Uterus (tissue), 2 donors: ENCODE measurements around the gene MFRP.

ENCODE experiments used
- CTCF ChIP-seq, 4 experiments: fragments of 200-600 bp in 2 of 4; fragments of 450-650 bp in 2 of 4; sonication (generic) in 2 of 4; IDR thresholded peaks; one replicate each; pipeline ENCODE4 v1.5.1; 2016 to 2019; ENCODE audit warnings: antibody characterized with exemption in 4 of 4, mild to moderate bottlenecking in 2 of 4, moderate library complexity in 1 of 4
- POLR2A ChIP-seq, 2 donors: fragments of 450-650 bp; IDR thresholded peaks; one replicate each; pipeline ENCODE4 v1.6.1; 2016; ENCODE audit warnings: antibody characterized with exemption in 2 of 2, mild to moderate bottlenecking in 1 of 2, moderate library complexity in 1 of 2

DNA sequence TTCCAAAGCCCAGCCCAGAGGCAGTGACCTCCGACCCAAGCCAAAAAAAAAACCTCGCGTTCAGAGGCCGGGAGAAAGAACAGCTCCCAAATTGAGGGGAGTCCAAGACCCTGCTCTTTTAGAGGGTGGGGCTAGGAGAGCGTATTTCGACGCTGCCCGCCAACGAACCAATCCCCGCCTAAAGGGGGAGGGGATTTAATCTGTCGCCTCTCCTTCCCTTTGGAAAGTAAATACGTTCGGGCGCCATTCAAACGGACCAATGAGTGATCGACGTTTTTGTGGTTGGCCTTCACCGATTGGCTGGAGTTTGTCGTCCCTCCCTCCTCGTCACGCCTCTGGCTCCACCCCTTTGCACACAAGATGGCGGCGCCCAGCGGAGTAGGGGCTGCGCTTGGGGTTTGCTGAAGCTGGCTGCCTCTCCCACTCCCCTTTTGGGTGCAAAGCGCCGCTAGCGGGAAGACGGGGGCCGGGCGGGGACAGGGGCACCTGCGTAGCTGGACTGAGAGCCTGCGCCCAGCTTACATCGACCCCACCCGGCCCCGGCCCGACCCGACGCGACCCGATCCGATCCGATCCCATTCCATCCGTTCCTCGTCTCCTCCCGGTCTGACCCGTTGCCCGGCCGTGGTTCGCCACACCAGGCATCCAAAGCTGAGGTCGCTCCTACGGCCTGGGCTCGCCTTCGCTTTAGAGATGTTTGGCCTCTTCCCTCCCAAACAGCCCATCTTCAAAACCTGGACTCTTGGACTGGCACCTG, 12.2 kb downstream of the MFRP start, which contains the start of gene RNF26:
- peak in 1 of 4 experiments; percentile 7 for TF ChIP-seq CTCF (IDR thresholded peaks at IDR 0.05)
- TF ChIP-seq POLR2A (IDR thresholded peaks at IDR 0.05): peak; percentile 42 to 59
